HG02870 (cell line): ENCODE measurements around the gene BYSL.
A peak's percentile ranks its signal among the peaks of the same experiment; 100 is the strongest.
"Not testable (repeated sequence)": the region's sequence is repeated elsewhere in the genome, so short reads cannot be mapped to it uniquely, and the experiment has no call there.

ENCODE experiments used
- ATAC-seq: cut with Tn5 transposase; IDR thresholded peaks from one replicate; pipeline ENCODE4 v1.9.1; 2021; ENCODE audit warnings: mild to moderate bottlenecking, moderate library complexity; ENCODE audit not compliant: unreplicated experiment

BYSL gene

DNA sequence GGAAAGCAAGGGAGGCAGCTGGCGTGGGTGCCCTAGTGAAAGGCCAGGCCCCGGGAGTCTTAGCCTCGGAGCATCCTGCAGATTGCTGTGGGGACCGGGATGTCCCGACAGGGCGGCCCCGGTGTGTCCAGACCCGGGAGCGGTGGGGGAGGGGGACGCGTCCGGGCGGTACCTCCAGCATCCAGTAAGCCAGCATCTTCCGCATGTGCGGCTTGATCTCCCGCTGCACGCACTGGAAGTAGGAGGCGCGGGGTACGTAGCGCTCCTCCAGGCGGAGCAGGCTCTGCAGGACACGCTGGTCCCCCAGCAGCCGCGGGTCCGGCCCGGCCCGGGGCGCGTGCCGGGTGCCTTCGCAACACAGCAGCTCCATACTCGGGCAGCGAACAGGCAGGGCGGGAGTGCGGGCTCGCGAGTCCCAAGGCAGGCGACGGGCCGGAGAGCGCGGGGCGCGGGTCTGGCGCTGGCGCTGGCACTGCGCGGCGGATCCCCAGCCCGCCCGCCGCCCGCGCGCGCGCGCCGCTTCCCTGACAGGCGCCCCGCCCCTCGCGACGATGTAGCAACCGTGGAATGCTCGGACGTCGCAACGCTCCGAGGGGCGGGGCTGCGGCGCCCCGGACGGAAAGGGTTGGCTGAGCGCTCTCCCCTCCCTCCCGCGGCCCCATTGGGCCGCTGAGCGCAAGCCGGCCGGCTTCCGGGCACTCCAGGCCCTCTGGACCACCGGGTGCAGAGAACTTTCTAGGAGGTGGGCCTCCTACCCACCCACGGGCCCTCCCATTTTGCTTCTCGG, 20.2 kb downstream of the BYSL start, which contains the start of gene CCND3:
CCND3 (minus strand) TSS at position 529 of the 787 bp plus-strand sequence; CDS start at position 370, 159 bp downstream.
- ATAC-seq, result peak; percentile 77

DNA sequence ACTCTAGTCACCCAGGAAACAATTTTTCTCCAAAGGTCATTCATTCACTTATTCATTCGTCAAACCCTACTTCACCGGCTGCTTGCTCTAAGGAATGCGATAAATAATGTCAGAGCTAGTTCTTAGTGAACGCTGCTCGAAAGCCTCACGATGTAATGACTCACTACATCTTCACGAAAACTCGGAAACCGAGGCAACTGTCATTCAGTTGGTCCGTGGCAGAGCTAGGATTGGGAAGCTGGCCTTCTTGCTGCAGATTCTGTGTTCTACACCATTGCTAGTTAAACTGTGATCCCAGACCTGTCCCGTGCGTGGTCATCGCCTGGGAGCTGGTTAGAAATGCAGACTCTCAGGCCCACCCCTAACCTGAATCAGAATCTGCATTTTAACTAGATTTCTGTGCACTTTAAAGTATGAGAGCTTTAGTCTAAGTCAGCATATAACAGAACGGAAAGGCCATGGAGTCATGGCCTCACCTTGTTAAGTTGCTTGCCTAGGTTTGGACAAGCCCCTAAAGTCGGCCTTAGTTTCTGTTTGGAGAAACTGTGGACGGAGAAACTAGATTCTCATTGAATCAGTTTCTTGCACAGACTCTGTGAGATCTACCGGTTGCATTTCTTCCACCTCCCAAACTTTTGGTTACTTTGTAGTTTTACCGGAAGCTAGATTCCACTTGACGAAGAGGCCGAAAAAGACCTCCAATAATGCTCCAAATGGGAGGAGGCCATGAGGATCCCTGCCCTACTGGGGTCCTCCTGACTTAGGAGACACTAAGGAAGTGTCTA, 21.0 kb downstream of the BYSL start:
- no peak for ATAC-seq

DNA sequence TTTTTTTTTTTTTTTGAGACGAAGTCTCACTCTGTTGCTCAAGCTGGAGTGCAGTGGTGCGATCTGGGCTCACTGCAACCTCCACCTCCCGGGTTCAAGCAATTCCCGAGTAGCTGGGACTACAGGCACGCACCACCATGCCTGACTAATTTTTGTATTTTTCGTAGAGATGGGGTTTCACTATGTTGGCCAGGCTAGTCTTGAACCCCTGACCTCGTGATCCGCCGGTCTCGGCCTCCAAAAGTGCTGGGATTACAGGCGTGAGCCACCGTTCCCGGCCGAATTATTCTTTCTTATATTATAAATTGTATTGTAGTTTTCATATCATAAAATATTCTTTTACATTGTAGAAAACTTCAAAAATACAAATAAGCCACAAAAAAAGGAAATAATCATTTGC, 21.6 kb downstream of the BYSL start:
- ATAC-seq, result not testable (repeated sequence)

DNA sequence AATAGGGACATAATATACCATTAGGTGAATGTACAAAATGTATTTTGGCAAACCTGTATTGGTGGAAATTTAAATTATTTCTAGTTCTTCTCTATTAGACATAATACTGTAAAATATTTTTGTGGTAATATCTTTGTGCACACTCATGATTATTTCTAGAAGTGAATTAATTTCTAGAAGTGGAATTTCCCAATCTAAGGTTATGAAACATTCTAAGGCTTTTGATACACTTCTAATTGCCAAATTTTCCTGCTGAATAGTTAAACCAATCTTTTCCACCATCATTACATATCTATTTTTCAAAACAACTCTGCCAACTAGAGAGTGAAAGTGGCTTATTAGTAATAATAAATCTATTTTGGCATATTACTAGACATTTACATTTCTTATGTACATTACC, 22.2 kb downstream of the BYSL start:
- no peak for ATAC-seq

DNA sequence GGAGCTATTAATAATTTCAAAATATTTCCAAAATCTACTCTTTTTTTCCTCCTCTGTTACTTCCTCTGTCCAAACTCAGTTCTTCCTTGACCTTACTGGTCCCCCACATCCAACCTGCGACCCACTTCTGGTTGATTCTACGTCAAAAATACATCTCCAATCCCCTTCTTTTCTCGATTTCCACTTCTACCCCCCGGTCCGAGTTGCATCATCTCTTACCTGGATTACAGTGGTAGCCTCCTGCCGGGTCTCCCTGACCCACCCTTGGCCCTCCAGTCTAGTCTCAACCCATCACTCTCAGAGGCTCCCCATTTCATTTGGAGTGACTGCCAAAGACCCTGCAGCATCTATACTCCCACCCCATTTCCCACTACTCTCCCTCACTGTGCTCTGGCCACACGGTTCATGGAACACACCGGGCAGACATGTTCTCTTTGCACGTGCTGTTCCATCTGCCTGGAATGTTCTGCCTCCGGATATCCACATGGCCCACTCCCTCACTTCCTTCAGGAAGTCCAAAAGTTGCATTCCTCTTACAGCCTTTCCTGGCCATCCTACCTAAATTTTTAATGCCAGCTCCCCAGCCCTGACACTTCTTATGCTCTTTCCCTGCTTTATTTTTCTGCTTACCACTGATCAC, 26.4 kb downstream of the BYSL start:
- no peak for ATAC-seq

DNA sequence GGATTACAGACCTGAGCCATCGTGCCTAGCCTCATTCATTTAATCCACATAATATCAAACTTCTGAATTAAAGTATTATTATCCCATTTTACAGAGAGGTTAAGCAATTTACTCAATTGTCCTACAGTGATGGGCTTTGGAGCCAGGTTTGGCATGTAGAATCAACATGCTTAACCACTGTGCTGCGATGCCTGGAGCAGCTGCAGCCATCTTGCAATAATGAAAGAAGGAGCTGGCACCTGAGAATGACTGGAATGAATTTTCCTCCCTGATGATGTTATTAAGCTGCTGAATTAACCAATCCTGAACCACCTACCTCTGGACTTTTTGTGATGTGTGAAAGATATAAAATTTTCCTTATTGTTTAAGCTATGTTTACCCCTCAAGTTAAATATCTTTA, 33.4 kb downstream of the BYSL start:
- no peak for ATAC-seq

DNA sequence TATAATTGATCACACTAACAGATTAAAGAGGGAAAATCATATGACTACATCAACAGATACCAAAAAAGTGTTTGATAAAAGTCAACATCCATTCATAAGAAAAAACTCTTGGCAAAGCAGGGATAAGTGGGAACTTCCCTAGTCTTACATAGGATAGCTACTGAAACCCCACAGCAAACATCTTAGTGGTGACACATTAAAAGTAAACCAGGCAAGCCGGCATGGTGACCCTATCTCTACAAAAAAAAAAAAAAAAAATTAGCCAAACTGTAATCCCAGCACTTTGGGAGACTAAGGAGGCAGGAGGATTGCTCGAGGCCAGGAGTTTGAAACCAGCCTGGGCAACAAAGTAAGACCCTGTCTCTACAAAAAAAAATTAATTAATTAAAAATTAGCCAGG, 34.1 kb downstream of the BYSL start:
- ATAC-seq, result no peak

DNA sequence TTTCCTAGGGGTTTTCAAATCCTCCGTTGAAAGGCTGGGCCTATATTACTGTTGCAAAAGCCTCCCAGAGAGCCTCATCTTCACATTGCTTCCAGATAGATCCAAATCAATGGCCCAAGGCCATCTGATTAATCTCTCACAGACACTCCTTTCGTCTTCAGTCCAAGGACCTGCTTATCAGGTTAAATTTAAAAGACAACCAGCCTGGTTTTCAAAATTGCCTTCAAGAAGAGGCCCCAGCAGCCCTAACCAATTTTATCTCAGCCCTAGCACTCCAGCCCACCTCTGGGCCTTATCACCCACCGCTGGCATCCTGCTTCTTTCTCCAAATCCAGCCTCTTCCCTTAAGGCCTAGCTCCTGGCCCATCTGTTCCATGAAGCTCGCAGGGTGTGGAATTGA, 35.8 kb downstream of the BYSL start:
- ATAC-seq, result no peak

DNA sequence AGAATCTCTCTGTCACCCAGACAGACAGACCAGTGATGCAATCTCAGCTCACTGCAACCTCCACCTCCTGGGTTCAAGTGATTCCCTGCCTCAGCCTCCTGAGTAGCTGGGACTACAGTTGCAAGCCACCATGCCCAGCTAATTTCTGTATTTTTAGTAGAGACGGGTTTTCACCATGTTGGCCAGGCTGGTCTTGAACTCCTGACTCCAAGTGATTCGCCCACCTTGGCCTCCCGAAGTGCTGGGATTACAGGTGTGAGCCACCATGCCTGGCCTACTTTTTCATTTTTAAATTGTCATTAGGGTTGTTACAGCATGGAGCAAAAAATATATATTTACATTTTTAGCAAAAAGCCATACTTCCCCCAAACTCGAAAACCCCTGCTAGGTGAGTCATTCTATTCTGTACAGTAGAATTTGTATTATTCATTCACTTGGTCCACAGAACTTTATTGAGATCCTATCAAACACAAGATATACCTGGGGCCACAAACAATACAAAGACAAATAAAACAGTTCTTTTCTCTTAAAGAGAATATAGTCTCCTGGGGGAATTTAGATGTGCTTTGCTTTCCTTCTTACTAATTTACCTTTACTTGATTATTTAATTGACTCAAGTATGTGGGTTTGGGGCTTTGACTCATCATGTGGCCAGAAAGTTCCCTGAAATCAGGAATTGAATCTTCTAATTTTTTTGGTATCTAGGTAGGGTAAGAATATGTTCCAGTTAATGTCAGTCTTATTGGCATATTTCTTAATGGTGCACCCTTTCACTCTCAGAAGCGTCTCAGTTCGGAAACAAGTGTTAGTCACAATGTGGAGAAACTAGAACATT, 36.9 kb downstream of the BYSL start:
- ATAC-seq, result no peak

DNA sequence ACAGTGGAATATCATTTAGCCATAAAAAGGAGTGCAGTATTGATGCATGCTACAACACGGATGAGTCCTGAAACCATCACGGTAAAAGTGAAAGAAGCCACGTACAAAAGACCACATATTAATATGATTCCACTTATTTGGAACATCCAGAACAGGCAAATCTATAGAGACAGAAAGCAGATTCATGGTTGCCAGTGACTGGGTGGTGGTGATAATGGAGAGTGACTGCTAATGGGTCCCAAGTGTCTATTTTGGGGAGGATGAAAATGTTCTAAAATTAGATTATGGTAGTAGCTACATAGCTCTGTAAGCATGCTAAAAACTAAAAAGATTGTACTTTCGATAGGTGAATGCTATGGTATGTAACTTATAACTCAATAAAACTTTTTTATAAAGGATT, 38.7 kb downstream of the BYSL start:
- ATAC-seq, result no peak

DNA sequence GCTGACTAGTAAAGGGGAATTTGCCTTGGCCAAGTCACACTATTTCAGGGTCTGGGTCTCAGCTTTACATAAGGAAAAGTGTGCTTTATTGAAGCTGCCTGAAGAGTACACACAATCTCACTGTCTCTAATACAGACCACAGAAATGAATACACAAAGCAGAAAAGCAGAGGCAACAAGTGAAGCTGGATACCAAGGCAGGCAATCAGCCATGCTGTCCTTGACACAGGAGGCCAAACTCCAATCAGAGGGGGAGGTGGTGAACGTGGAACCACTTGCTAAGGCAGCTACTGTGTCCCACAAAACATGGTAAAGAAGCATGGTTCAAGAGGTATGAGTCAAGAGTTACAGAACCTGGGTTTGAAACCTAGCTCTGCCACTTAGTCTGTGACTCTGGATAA, 42.1 kb downstream of the BYSL start:
- ATAC-seq, result no peak

DNA sequence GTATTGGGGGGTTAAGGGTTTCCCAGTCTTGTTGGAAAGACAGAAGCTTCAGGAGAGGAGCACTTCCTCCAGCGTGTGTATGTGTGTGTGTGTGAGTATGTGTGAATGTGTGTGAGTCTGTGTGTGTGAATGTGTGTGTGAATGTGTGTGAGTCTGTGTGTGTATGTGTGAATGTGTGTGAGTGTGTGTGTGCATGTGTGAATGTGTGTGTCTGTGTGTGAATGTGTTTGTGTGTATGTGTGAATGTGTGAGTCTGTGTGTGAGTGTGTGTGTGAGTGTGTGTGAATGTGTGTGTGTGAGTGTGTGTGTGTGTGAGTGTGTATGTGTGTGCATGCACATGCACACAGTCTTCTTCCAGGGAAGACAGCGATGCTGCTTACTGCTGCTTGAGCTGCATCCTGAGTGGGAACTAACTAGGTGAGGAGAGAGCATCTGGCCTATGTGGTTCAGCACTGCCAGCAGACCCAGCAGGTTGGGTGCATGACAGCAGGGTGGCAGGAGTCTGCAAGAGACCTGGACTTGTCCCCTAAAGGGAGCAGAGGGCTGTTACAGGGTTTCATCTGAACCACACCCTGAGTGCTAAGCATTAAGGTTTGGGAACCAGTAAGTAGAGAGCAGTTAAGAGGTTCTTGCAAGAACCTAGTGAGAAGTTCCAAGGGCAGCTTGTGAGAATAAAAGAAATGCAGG, 43.0 kb downstream of the BYSL start:
- no peak for ATAC-seq

DNA sequence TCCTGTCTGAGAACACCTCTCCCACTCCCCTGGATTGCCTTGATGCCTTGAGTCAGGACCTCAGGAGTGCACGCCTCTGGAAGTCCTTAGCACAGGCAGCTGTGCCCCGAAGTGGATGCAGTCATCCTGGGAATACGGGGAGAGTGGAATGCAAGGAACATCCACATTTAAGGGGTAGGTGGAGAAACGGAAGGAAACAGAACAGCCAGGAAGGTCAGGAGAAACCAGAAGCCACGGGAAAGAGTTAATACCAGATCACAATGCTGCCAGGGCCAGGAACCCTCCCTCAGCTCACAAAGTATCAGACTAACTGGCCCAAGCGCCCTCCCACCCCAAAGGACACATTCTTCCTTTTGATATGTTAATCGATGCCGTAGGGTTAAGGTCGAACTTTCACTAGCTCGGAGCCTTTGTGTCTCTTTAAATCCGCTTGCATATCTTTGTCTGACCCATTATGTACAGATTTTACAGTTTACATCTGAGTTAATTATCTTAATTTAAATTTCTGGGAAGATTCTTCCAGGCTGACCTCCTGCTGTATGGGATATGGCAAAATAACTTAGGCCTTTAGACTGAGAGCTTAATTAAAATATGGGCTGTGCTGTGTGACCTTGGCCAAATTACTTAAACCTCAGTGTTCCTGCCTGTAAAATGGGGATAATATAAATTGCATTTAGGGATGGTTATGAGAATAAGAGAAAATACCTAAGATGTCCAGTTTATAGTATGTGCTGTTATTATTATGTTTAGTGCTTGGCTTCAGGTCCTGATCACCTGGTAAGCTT, 44.3 kb downstream of the BYSL start:
- no peak for ATAC-seq

DNA sequence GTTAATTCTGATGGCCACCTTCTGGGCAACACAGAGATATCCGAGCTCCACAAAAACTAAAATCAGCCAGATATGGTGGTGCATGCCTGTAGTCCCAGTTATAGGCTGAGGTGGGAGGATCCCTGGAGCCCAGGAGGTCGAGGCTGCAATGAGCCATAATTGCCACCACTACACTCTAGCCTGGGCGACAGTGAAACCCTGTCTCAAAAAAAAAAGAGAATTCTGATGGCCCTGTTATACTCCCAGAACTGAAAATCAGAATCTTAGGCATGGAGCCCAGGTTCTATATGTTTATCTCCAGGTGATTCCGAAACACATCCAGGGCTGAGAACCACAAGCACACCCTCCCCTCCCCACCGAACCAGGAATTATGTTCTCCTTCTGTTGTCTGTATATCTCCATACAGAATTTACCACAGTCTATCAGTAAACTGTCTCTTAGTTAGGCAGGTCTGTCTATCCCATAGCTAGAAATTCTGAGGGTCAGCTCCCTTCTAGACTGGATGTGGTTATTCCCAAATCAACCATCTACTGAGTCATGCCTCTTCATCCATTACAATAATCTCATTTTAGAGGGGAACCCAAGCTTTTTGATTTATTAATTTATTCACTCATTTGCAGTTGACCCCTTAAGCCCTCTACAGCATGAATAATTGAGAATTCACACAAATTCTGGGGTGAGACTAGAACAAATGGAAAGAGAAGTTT, 45.1 kb downstream of the BYSL start:
- ATAC-seq, result no peak

DNA sequence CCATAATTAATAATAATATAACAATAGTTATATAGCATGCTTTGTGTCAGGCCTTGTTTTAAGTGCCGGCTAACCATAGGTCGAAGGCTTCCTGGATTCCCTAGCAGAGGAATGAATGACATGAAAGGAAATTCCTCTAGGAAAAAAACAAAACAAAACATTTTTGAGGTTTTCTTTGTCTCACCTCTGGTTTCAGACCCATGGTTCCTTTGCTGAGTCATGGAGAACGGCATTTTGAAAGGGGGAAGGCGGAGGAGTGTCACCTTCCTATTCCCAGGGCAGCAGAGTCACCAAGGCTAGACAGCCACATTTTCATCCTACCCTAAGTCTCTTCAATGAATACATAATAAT, 45.6 kb downstream of the BYSL start:
- no peak for ATAC-seq

DNA sequence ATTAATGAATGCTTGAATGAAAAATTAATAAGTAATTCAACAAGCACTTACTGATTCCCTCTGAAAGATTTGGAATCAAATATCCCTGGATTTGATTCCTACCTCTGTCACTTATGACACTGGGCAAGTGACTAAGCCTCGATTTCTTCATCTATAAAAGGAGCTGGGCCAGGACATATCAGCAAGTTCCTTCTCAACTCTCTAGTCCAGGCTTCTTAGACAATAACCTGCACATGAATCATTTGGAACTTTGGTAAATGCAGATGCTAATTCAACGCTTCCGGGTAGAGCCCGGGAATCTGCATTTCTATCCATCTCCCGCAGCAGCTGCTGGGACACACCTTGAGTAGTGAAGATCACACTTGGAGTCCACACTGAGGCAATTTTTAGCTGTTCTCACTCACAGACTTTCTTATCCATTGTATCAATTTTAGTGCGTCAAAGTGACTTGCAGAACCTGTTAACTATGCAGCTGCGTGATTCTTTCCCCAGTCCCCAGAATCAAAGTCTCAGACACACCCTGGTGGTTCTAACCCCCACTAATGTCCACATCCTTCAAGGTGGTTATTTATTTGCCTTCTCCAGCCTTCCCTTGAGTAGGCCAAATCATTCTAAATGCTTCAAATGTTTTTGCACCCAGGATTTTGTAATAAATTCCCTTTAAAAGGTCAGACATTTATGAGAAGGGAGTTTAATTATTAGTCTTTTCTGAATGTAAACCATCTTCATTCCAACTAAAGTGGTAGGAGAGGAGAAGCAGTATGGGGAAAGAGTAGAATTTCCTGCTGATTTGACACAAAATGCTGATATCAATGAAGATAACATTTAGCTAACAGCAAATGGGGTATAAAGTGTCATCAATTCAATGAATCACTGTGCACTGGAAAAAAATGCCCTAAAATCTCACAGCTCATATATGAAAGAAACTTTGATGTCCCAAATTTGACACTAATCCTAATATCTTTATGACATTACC, 46.3 kb downstream of the BYSL start:
- no peak for ATAC-seq

DNA sequence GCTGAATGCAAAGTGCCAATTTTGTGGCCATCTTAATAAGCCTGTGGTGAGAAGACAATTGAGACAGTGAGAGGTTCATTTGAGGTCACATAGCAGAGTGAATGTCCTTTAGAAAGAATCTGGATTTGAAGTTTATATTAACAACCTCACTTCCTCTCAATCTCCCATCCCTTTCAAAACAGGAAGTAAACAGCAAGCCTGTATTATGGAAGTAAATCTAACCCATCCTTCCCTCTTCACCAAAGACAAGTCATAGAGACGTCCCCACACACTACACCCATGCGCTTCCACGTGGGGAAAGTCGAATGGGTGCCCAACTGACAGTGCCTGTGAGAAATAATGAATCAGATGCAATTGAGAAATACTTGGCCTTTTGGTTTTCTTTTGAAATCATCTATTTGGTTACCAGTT, 49.1 kb downstream of the BYSL start:
- ATAC-seq, result no peak

DNA sequence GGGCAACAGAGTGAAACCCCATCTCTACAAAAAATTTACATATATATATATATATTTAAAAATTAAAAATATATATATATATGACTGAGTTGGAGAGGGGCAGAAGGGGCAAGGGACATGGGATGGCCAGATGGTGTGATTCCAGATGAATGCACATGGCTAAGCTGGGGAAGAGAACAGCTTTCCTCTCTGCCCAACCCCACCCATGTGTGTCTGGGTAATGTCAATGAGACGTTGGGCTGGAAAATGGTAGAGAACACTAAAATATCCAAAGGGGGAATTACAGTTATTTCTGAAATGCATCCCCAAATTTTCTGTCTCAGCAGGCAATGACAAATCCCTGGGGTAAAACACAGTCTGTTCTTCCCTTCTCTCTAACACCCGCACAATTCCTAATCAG, 51.5 kb downstream of the BYSL start:
- ATAC-seq, result no peak
